MG63 (cell line): ENCODE data around the gene INTS7. TPM values are rescaled to one million over a fixed set of nuclear protein-coding genes. Genes with fewer than 3 reads are reported as not detected.

ENCODE experiments used
- DNase-seq: peaks from one replicate; pipeline ENCODE4 v3.0.0-alpha.2; 2020
- H3K27me3 ChIP-seq: fragments of 250-450 bp; sonication (Bioruptor Pico); 2 replicates; pipeline ENCODE4 v1.5.1; 2020; ENCODE audit warnings: mild to moderate bottlenecking, moderate library complexity
- H3K36me3 ChIP-seq: fragments of 250-450 bp; sonication (Bioruptor Pico); 2 replicates; pipeline ENCODE4 v1.5.1; 2020; ENCODE audit warnings: mild to moderate bottlenecking, moderate library complexity
- H3K4me3 ChIP-seq: fragments of 250-450 bp; sonication (Bioruptor Pico); 2 replicates; pipeline ENCODE4 v1.5.1; 2020; ENCODE audit warnings: mild to moderate bottlenecking, moderate library complexity
- H3K9me3 ChIP-seq: fragments of 250-450 bp; sonication (Bioruptor Pico); 2 replicates; pipeline ENCODE4 v1.5.1; 2020; ENCODE audit warnings: mild to moderate bottlenecking, moderate library complexity
- total RNA-seq: library from RNA; depleted of rRNA; stranded (reverse); fragments of >200 nt; shearing (Covaris generic); gene quantifications from 2 replicates; pipeline ENCODE4 v1.2.3, GENCODE V29; 2014; ENCODE audit warnings: low replicate concordance; rRNA removed

INTS7 gene, protein sequence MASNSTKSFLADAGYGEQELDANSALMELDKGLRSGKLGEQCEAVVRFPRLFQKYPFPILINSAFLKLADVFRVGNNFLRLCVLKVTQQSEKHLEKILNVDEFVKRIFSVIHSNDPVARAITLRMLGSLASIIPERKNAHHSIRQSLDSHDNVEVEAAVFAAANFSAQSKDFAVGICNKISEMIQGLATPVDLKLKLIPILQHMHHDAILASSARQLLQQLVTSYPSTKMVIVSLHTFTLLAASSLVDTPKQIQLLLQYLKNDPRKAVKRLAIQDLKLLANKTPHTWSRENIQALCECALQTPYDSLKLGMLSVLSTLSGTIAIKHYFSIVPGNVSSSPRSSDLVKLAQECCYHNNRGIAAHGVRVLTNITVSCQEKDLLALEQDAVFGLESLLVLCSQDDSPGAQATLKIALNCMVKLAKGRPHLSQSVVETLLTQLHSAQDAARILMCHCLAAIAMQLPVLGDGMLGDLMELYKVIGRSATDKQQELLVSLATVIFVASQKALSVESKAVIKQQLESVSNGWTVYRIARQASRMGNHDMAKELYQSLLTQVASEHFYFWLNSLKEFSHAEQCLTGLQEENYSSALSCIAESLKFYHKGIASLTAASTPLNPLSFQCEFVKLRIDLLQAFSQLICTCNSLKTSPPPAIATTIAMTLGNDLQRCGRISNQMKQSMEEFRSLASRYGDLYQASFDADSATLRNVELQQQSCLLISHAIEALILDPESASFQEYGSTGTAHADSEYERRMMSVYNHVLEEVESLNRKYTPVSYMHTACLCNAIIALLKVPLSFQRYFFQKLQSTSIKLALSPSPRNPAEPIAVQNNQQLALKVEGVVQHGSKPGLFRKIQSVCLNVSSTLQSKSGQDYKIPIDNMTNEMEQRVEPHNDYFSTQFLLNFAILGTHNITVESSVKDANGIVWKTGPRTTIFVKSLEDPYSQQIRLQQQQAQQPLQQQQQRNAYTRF
- total RNA-seq, result 25.0 and 44.7 TPM in 2 replicates

DNA sequence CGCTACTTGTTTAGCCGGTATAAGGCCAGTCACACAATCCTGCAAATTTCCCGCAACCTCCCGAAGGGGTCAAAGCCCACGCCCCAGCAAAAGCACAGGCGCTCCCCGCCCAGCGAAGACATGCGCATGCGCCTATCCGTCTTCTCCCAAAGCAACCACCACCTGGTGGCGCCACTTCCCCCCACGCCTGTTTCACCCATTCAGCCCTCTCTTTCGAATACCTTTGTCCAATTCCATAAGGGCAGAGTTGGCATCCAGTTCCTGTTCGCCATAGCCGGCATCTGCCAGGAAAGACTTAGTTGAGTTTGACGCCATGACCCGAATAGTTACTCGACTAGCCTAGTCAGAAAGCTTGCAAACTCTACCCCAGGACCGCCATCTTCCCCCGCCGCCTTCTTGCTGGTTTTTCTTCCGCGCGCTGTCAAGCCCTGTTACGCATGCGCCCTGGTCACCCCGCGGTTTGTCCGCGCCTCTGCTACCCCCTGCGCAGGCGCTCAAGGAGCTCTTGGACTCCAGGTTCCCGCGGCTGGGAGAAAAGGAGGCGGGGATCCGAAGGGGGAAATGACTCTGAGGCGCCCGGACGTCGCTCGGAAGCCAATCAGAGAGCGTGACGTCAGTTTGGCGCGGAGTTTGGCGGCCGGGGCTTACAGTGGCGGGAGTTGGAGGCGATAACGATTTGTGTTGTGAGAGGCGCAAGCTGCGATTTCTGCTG is at the start of gene INTS7, which contains the start of gene DTL:
Gene INTS7, minus strand, starts transcription at position 435 of the 712 bp plus-strand sequence. Its CDS starts 120 bp downstream, at position 315.
Gene DTL, plus strand, starts transcription at position 626 of the 712 bp plus-strand sequence. CDS start 143 bp downstream, outside the sequence.
- Histone ChIP-seq H3K9me3 (no peaks in the 10 kb centered on the region), H3K36me3 (peaks cover 35% of the 10 kb centered on the region)

DNA sequence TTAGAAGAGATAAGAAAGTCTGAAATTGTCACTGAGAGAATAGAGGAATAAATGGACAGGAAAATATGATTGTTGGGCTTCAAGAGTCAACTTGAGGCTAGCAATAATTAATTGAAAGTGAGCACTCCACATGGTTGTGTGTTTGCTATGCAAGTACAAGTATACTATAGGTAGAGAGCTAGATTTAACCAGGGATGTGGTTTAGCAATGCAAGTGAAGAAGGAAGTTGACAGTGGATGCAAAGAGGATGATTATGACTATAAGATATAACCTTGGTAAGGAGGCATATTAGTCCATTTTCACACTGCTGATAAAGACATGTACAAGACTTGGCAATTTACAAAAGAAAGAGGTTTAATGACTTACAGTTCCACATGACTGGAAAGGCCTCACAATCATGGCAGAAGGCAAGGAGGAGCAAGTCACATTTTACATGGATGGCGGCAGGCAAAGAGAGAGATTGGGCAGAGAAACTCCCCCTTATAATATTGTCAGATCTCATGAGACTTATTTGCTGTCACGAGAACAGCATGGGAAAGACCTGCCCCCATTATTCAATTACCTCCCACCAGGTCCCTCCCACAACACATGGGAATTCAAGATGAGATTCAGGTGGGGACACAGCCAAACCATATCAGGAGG is 47.5 kb upstream of the INTS7 start:
- H3K36me3 ChIP-seq, result peaks cover 89% of the 10 kb centered on the region
- H3K27me3 ChIP-seq, result no peaks in the 10 kb centered on the region
- H3K9me3 ChIP-seq, result no peaks in the 10 kb centered on the region
- H3K4me3 ChIP-seq, result no peak overlapping the region
- no peak for DNase-seq

More for the DNA sequence above, at the start of gene INTS7, which contains the start of gene DTL:
- Histone ChIP-seq H3K27me3 (no peaks in the 10 kb centered on the region), H3K4me3 (peak within 1 kb of the TSS; percentile 80)
- peak; percentile 100 for DNase-seq

DNA sequence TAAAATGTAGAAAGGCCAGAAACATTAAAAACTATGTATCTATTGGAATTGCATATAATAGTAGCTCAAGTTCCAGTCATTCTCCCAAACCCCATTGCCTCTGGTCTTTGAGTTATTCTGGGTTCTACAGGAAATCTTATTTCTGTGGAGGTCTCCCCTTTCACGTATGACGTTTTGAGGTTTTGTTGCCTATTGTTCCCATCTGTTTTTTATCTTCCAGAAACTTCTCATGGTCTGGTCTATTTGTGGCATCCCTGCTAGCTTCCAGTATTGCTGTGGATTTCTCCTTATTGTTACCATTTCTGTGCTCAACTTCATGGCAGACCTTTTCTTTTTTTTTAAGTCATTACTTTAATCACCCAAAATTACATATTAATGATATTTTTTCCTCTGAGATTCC is 43.5 kb upstream of the INTS7 start:
- H3K4me3 ChIP-seq, result no peak overlapping the region
- H3K9me3 ChIP-seq, result no peaks in the 10 kb centered on the region
- peaks cover 83% of the 10 kb centered on the region for H3K36me3 ChIP-seq
- H3K27me3 ChIP-seq, result no peaks in the 10 kb centered on the region
- DNase-seq, result no peak

DNA sequence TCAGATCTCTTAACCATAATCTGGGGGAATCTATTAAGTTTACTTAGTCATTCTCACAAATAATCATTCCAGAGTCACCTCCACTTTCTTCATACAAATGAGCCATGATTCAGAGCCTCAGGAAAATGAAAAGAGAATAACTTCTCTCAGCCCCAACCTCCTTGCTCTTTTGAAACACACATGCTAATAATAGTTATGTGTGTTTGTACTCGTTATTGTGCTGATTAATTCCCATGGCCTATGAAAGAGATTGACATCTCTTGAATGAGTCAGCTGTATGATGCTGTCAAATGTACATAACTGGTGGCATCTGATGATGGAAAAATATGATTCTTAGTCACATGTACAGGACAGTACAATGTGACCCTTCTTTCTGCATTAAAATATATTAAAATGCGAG is 41.7 kb upstream of the INTS7 start:
- DNase-seq, result no peak
- H3K36me3 ChIP-seq, result peaks cover 79% of the 10 kb centered on the region

DNA sequence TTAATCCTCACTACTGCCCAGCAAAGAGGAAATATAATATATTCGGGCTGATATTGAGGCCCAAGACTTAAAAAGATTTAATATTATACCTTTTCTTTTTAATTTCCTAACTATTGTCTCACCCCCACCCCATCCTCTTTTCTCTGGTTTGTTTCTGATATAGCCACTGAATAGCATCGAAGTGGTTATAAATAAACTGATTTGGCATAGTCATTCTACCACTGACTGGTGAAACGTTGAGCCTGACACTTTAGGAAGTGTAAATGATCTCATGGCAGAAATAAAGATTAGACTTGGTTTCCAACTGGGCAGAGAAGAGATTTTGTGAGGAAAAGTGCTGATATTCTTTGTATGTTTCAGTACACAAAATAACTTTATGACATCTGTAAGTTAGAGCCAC is 39.5 kb upstream of the INTS7 start:
- no peak overlapping the region for H3K4me3 ChIP-seq
- no peaks in the 10 kb centered on the region for H3K9me3 ChIP-seq
- peaks cover 75% of the 10 kb centered on the region for H3K36me3 ChIP-seq
- no peak for DNase-seq
- no peaks in the 10 kb centered on the region for H3K27me3 ChIP-seq

More for the DNA sequence above, 41.7 kb upstream of the INTS7 start:
- no peaks in the 10 kb centered on the region for H3K27me3 ChIP-seq
- H3K9me3 ChIP-seq, result no peaks in the 10 kb centered on the region
- H3K4me3 ChIP-seq, result no peak overlapping the region

DNA sequence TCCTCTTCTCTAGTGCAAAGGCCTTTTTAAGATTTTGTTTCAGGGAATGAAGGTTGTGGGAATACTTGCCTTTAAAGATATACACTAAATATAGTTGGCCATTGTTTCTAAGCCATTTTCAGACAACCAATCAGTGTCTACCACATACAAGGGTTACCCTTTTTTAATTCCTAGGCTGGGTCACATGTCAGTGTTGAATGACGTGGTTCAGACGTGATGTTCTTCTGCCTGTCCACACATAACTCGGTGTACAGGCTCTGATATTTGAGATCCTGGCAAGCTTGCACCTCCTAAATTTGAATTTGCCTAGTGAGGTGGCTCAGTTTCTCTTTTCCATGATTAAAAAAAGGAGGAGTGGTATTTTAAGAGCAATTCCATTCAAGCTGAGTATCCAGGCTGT is 39.0 kb upstream of the INTS7 start:
- H3K9me3 ChIP-seq, result no peaks in the 10 kb centered on the region
- H3K4me3 ChIP-seq, result no peak overlapping the region
- no peaks in the 10 kb centered on the region for H3K27me3 ChIP-seq
- DNase-seq, result no peak
- H3K36me3 ChIP-seq, result peaks cover 73% of the 10 kb centered on the region

DNA sequence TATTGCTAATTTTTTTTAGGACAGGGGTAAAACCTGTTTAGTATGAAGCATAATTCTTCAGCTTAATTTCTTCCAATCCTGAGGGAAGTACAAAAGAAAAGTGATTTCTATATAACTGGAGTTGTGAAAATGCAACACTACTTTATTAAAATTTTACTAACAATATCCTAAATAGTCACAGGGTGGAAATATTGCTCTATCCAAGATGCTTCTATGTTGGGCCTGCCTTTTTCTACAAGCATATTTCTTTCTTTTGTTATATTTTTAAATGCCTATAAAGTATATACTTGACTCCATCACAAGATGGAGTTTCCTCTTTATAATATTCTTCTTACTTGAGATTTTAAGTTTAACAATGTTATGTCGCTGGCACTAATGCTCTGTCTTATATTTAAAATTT is 38.1 kb upstream of the INTS7 start:
- Histone ChIP-seq H3K9me3 (no peaks in the 10 kb centered on the region), H3K36me3 (peaks cover 68% of the 10 kb centered on the region), H3K4me3 (no peak overlapping the region), H3K27me3 (no peaks in the 10 kb centered on the region)
- DNase-seq, result no peak

DNA sequence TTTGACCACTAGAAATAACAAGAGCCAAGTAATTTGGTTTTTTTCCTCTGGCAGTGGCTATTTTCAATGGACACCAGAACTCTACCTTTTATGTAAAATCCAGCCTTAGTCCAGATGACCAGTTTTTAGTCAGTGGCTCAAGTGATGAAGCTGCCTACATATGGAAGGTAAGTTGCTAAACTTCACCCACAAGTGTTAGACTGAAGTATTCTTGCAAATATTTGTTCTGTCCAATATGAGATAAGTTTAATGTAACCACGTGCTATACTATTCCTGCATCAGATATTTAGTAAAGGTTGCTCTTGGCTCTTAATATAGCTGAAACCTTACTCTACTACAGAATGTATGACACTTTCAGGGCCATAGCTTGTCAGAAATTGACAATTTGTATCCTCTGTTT is 36.7 kb upstream of the INTS7 start:
- no peaks in the 10 kb centered on the region for H3K9me3 ChIP-seq
- no peak overlapping the region for H3K4me3 ChIP-seq
- no peak for DNase-seq
- no peaks in the 10 kb centered on the region for H3K27me3 ChIP-seq
- peaks cover 61% of the 10 kb centered on the region for H3K36me3 ChIP-seq

DNA sequence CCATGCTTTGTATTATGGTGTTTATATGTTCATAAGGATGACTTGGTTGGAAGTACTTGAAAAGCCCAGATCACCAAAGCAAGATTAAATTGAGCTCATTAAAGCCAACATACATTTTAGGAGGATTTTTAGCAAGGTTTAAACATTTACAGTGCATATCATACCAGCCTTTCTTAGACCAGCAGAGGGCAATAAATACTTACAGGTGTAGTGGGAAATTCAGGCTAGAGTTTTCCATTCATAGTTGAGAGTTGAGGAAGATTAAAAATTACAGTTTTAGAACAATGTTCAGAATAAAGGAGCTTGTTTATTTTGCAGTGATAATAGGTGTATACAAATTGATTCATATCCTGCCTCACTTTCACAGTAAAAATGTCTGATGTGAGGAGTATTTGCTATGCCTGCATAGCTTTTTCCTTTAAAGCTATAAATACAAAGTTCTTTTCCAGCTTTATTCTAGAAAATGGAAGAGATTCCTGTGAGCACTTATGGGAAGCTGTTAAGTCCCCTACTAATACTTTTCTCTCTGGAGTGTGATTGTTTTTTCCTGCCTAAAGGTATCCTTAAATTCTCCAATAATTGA is 35.5 kb upstream of the INTS7 start:
- H3K9me3 ChIP-seq, result no peaks in the 10 kb centered on the region
- no peak overlapping the region for H3K4me3 ChIP-seq
- no peaks in the 10 kb centered on the region for H3K27me3 ChIP-seq
- peaks cover 61% of the 10 kb centered on the region for H3K36me3 ChIP-seq
- no peak for DNase-seq

DNA sequence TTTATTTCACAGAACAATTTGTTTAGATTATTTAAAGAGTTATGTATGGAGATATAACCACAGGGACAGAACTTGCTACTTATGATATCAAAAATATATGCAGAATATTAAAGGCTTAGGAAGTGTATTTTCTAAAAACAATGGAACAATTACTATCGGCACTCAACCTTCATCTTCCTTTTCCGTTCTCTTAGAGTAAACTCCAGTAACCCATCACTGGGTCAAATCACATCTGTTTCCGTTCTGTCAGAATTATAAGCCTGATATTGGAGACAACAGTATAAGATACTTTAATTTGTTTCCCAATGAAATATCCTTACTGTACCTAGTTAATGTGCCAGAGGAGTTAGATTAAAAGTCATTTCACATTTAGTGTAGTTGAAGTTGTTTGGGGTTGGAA is 32.4 kb upstream of the INTS7 start:
- no peak for DNase-seq
- Histone ChIP-seq H3K4me3 (no peak overlapping the region), H3K9me3 (no peaks in the 10 kb centered on the region), H3K36me3 (peaks cover 60% of the 10 kb centered on the region), H3K27me3 (no peaks in the 10 kb centered on the region)

DNA sequence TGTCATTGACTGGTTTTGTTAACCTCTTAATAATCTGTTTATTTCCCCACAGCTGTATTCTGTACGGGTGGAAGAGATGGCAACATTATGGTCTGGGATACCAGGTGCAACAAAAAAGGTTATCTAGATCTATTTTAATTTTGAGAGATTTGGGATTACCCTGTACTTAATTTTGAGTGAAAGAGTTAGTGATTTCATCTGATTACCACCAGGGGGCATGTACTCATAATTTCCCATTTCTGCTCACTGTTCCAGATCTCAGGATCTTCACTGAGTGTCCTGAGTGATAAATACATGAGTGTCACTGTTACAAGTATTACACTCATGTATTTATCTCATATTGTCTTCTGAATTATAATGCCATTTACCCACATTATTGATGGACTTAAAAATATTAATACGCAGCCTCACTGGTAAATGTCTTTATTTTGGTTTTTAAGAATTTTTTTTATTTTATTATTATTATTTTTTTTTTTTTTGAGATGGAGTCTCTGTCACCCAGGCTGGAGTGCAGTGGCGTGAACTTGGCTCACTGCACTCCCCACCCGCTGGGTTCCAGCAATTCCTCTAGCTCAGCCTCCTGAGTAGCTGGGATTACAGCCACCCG is 27.6 kb upstream of the INTS7 start:
- H3K27me3 ChIP-seq, result no peaks in the 10 kb centered on the region
- H3K4me3 ChIP-seq, result no peak overlapping the region
- peaks cover 9% of the 10 kb centered on the region for H3K9me3 ChIP-seq
- H3K36me3 ChIP-seq, result peaks cover 45% of the 10 kb centered on the region
- DNase-seq, result no peak

DNA sequence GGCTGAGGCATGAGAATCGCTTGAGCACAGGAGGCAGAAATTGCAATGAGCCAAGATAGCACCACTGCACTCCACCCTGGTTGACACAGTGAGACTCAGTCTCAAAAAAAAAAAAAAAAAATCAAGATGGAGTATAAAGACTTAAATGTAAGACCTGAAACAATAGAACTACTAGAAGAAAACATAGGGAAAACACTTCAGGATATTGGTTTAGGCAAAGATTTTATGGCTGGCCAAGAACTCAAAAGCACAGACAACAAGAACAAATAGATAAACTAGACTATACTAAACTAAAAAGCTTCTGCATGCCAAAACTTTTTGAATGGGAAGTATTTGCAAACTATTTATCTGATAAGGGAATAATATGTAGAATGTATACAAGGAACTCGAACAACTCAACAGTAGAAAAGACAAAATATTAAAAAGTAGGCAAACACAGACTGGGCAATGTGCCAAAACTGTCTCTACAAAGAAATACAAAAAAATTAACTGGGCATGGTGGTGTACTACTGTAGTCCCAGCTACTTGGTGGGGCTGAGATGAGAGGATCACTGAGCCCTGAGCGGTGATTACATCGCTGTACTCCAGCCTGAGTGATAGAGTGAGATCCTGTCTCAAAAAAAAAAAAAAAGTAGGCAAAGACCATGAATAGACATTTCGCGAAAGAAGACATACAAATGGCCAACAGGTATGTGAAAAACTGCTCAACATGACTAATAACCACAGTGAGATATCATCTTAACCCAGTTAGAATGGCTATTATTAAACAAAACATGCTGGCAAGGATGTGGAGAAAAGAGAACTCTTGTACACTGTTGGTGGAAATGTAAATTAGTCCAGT is 25.5 kb upstream of the INTS7 start:
- no peak for DNase-seq
- H3K27me3 ChIP-seq, result no peaks in the 10 kb centered on the region
- H3K4me3 ChIP-seq, result no peak overlapping the region
- peaks cover 50% of the 10 kb centered on the region for H3K36me3 ChIP-seq
- peaks cover 13% of the 10 kb centered on the region for H3K9me3 ChIP-seq

DNA sequence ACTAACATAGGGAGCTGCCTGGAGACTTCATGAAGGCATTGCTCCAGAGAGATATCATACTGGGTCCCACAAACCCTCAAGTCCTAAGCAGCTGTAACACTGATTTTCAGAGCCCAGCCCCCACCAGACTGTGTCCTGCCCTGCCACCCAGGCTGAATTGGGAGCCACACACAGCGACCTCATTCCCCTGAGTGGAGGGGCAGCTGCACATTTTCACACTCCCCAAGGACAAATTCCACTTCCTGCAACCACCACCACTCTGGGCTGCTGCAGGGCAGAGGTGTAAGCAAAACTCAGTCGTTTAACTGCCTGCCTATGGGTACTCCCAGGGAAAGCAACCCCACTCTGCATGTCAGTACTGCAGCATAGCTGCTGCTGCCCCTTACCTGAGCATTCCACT is 20.0 kb upstream of the INTS7 start:
- H3K36me3 ChIP-seq, result peaks cover 80% of the 10 kb centered on the region
- peaks cover 17% of the 10 kb centered on the region for H3K9me3 ChIP-seq
- no peak overlapping the region for H3K4me3 ChIP-seq
- no peaks in the 10 kb centered on the region for H3K27me3 ChIP-seq
- DNase-seq, result no peak

DNA sequence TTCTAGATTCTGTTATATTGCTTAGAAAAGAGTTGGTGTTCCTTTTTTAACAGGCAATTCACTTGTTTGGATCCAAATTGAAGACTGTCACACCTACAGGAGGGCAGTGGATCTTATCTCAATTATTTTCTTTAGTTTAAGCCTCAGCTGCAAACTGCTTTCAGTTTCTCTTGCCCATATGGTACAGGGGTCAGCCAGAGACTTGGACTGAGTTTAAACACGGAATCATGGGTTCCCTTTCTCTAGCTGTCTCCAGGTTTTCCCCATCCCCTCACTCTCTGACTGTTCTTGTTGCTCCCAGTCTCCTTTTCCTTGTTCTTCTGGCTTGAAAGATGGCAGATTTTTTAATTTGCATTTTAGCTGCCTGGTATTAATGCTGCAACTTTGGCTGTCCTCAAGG is 18.6 kb upstream of the INTS7 start:
- no peak overlapping the region for H3K4me3 ChIP-seq
- H3K9me3 ChIP-seq, result peaks cover 17% of the 10 kb centered on the region
- DNase-seq, result no peak
- peaks cover 92% of the 10 kb centered on the region for H3K36me3 ChIP-seq
- no peaks in the 10 kb centered on the region for H3K27me3 ChIP-seq

DNA sequence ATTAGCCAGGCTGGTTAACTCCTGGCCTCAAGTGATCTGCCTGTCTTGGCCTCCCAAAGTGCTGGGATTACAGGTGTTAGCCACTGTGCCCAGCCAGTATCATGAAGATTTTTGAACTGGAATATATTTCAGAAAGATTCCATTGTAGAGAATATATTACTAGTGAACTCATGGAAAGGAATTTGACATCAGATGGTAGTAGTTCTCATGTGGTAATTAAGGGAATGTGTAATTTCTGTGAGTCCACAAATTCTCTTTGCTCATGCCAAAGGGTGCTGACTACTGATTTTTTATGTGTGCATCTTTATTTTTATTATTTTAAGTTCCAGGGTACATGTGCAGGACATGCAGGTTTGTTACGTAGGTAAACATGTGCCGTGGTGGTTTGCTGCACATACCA is 10.6 kb upstream of the INTS7 start:
- Histone ChIP-seq H3K36me3 (peaks cover 80% of the 10 kb centered on the region), H3K9me3 (no peaks in the 10 kb centered on the region), H3K4me3 (no peak overlapping the region), H3K27me3 (no peaks in the 10 kb centered on the region)
- DNase-seq, result no peak
